ENCODE results near the gene PPP2R2C.

DNA sequence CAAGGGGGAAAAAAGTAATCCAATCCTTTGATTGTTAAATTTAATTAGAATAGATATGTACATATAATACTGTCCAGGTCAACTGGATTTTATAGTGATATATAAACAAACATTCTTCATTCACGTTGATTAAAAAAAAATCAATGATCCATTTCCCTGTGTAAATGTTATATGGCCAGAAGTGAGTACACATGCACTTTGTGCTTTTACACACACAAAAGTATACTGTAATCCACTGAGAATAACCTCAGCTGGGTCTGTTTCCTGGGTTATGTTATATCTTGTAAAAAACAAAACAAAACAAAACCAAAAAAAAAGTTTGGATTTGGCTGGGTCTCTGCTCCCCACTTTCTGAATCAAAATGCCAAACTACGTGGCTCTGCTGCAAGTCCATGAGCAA lies 151.1 kb downstream of the PPP2R2C start:
- TF ChIP-seq CTCF (IDR thresholded peaks at IDR 0.05) = no peak
- TF ChIP-seq GABPA (IDR thresholded peaks at IDR 0.05; ENCODE audit: low read depth) = no peak
- no peak for TF ChIP-seq RAD21 (IDR thresholded peaks at IDR 0.05; ENCODE audit: low read length)
- TF ChIP-seq, protein P1, sequence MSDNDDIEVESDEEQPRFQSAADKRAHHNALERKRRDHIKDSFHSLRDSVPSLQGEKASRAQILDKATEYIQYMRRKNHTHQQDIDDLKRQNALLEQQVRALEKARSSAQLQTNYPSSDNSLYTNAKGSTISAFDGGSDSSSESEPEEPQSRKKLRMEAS (IDR thresholded peaks at IDR 0.05; ENCODE audit: low read depth) = no peak
- TF ChIP-seq EP300 (IDR thresholded peaks at IDR 0.05; ENCODE audit: borderline replicate concordance in 1 of 2, low read depth in 1 of 2, low read length in 1 of 2) = no peak

Data from SK-N-SH (cell line).